ENCODE results near the gene BTBD9.

- TF ChIP-seq KDM1A (IDR thresholded peaks at IDR 0.05; ENCODE audit: low read depth) (no peak), CTCF (IDR thresholded peaks at IDR 0.05) (no peak), EHMT2 (IDR thresholded peaks at IDR 0.05; ENCODE audit: low read depth) (no peak), HDAC2 (IDR thresholded peaks at IDR 0.05) (no peak), SREBF2 (IDR thresholded peaks at IDR 0.05) (no peak)
These were observed 454.5 kb downstream of the BTBD9 start for GRCh38 chr6:38185244-38185643.

All from A549 (cell line).